ENCODE results near the gene GTF2F1.
A peak's percentile ranks its signal among the peaks of the same experiment; 100 is the strongest.
"Not testable (repeated sequence)": the region's sequence is repeated elsewhere in the genome, so short reads cannot be mapped to it uniquely, and the experiment has no call there.

GTF2F1 gene

DNA sequence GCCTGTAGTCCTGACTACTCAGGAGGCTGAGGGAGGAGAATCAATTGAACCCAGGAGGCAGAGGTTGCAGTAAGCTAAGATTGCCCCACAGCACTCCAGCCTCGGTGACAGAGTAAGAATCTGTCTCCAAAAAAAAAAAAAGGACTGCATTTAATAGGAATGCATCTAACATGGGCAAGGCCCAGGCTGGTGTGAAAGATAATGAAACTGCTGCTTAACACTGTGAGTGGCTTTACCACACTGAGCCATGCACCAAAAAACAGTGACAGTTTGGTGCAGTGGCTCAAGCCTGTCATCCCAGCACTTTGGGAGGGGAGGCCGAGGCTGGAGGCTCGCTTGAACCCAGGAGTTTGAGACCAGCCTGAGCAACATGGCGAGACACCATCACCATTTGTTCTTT, 8.6 kb downstream of the GTF2F1 start:
- DNase-seq (ENCODE audit: low spot score), result no peak

DNA sequence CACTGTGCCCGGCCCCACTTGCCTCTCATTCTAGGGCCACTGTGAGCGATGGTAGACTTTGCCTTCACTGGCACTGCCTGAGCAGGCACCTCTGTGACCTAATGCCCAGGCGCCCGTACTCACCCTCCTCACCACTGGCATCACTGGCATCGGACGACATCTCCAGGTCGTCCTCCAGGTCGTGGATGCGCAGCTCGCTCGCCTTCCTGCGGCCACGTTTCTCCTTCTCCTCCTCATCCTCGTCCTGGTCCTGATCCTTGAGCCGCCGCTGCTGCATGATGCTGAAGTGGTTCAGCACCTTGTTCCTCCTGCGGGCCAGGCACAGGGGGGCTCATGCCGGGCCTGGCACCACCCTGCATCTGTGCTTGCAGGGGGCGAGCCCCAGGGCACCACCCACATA, 9.8 kb downstream of the GTF2F1 start:
- DNase-seq (ENCODE audit: low spot score), result no peak

DNA sequence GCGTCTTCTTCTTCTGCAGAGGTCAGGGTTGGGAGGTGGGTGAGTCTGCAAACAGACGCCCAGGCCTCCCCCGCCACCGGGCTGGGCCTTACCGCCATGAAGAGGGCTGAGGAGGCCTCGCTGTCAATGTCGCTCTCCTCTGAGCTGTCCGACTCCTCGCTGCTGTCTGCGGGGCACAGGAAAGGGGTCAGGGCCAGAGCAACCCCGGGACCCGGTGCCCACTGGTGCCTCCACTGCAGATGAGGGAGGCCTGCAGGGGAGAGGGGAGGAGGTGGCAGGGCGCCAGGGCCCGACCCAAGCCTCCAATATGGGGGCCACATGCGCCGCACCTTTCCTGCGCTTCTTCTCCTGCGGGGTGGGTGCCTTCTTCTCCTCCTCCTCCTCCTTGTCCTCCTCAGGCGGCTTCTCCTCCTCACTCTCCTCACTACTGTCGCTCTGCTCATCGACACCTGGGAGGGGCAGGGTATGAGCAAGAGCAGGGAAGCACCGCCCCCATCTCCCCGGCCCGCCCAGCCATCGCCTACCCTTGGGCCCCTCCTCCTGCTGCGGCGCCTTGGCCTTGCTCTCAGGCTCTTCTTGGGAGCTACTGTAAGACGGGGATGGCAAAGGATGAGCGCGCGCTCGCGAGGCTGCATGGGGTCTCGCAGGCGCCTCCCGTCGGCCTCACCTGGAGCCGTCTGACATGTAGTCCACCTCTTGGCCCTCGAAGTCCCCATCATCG, 11.8 kb downstream of the GTF2F1 start:
- no peak for DNase-seq (ENCODE audit: low spot score)

DNA sequence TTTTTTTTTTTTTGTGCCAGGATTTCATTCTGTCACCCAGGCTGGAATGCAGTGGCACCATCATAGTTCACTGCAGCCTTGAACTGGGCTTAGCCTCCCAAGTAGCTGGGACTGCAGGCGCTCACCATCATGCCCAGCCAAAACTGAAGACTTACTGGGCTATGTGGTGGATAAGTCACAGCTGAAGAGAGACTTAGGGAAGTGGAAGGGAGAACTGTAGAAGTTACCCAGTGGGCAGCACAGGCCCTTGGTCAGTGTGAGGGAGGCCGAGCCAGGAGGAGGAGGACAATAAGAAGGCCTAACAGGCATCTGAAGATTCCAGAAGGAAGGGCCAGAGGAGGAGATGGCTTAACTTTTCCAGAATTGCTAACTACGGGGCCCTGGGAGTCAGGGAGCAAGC, 13.2 kb downstream of the GTF2F1 start:
- no peak for DNase-seq (ENCODE audit: low spot score)

DNA sequence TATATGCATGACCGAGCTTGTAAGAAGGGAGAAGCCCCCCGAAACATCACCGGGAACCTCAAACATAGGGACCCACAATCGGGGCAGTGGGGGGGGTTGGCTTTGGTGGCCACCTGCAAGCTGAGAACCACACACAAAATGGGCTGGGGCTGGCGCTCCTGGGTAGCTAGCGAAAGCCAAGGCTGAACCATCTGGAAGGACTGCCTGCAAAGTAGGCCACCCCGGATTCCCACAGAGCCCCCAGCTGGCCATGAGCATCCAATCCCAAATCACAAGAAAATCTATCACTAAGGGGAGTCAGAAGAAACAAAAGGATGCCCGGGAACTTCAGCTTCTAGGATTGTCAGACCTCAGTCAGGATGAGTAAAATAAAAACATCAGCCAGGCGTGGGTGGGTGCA, 14.5 kb downstream of the GTF2F1 start:
- no peak for DNase-seq (ENCODE audit: low spot score)

DNA sequence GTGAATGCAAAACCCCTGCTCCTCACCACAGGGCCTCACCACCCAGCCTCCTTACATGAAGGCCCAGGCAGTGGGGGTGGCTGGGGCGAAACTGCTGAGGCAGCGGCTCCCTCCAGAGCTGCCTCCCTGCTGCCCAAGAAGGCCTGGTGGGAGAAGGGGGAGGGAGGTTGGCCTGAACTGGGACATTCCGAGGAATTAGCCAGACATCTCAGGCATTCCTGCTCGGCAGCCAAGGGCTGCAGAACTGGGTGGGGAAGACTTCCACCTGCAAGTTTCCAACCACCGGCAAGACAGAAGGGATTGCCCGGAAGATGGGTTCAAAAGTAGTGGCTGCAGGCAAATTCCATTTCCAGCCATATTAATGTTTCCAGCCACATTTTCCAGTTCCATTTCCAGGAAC, 14.9 kb downstream of the GTF2F1 start:
- DNase-seq (ENCODE audit: low spot score), result no peak

DNA sequence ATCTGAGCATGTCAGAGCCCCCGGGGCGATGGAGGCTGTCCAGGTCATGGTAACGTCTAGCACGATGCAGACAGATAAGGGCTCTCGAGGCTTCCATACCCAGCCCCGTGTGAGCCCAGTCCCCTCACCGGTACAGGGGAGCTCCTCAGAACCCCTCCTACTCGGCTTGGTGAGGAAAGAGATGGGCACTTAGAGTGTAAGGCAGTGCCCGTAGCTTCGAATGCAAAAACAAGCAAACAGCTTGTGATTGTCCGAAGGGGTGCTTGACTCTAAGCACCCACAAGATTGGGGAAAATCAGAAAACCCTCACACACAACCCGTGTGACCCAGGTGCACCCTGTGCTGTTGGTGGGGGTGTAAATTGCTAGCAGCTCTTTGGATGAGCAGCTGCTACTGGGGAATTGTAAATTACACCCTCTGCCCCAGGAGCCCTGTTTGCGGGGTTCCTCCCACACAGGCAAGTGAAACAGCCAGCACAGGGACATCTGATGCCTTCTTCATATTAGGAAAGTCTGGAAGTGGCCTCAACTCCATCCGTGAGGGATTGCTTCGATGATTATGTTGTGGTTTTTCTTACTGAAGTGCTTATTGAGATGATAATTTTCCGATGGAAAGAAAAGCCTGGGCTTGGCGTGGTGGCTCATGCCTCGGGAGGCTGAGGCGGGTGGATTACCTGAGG, 16.3 kb downstream of the GTF2F1 start:
- DNase-seq (ENCODE audit: low spot score), result no peak

DNA sequence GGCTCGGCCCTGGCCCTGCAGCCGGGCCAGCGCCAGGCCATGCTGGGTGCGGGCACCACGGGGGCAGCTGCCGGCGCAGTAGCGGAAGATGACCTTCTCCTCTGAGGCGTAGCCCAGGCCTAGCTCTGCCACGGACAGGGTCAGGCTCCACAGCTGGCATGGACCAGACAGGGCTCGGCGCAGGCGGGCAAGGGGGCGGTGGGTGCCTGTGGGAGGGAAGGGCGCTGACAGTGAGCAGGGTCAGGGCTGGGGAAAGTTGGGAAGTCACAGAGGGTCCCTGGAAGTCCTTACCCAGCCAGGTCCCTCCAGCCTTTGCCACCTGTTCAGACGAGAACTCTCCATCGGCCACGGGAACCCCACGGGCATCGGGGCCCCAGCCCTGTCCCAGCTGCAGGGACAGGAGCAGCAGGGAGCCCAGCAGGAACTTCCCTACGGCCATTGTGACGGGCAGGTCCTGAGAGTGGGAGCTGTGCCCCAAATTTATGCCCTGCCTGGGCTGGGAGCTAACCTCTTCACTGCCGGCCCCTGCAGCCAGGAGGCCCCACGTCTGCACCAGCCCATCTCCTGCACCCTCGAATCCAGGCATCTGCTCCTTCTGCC, 17.5 kb downstream of the GTF2F1 start, which contains the start of gene PSPN:
PSPN (minus strand) TSS at position 523 of the 600 bp plus-strand sequence; CDS start at position 439, 84 bp downstream.
- DNase-seq (ENCODE audit: low spot score), result no peak

DNA sequence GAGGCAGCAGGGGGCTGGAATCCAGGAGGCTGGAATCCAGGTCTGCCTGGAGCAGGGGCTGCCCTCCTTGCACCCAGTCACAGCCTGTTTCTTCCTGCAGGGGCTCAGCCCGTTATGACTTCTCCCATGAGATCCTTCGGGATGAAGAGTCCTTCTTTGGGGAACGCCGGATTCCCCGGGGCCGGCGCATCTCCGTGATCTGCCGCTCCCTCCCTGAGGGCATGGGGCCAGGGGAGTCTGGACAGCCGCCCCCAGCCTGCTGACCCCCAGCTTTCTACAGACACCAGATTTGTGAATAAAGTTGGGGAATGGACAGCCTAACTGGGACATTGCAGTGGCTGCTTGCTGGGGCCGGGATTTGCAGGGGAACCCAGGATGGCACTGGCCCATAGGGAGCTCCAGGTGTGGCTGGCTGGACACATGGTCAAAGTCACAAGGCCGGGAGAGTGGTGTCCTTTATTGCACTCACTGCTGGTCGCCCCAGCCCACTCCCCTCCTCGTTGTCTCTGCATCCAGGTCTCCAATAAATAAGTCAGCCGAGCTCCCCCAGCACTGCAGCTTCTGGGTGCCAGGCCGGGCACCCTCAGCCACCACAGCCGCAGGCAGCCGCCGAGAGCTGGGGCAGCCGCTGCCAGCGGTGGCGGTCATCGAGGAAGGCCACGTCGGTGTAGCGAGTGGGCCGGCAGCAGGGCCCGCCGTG, 18.1 kb downstream of the GTF2F1 start:
- no peak for DNase-seq (ENCODE audit: low spot score)

DNA sequence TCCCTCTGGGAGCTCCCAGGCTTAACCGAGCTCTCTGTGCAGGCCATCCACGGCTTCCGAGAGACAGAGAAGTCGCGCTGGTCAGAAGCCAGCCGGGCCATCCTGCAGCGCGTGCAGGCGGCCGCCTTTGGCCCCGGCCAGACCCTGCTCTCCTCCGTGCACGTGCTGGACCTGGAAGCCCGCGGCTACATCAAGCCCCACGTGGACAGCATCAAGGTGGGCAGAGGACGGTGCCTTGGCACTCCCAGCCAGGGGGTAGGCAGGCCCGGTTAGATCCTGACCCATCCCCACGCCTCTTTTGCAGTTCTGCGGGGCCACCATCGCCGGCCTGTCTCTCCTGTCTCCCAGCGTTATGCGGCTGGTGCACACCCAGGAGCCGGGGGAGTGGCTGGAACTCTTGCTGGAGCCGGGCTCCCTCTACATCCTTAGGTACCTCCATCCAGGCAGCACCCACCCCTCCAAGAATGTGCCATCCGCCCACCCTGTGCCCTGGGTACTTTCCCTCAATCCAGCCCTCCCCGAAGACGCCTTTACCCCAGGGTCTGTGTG, 18.7 kb downstream of the GTF2F1 start:
- DNase-seq (ENCODE audit: low spot score), result no peak

DNA sequence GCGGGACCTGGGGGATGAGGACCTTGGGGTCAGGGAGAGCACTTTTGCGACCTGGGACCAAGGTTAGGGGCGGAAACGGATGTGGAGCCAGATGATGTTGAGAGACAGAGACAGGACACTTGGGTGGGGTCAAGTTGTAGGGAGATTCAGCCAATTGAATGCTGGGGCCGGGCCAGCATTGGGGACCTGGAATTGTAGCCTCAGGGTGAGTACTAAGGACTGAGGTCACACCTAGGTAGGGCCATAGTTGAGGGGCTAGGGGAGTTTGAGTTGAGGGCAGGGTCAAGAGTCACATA, 19.2 kb downstream of the GTF2F1 start:
- no peak for DNase-seq (ENCODE audit: low spot score)

DNA sequence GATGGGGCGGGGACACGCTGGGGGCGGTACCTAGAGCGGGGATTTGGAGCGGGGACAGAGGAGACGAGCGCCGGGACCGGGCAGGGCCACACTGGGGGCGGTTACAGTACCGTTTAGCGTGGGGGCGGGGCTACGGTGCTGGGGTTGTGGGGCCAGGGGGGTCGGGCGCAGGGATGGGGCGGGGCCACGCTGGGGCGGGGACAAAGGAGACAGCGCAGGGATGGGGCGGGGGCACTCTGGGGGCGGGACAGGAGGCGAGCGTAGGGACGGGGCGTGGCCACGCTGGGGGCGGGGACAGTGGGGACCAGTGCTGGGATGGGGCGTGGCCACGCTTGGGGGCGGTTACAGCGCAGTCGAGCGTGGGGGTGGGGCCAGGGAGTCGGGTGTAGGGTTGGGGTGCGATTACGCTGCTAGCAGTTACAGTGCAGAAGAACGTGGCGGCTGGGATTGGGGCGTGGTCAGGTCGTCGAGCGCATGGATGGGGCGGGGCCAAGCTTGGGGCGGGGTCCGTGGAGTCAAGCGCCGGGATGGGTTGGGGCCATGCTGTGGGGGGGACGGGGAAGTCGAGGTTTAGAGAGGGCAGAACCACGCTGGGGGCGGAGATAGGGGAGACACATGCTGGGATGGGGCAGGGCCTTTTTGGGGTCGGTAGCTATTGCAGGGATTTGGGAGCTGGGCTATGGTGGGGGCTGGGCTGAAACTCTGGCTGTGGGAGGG, 19.7 kb downstream of the GTF2F1 start:
- DNase-seq (ENCODE audit: low spot score), result peak; percentile 99

DNA sequence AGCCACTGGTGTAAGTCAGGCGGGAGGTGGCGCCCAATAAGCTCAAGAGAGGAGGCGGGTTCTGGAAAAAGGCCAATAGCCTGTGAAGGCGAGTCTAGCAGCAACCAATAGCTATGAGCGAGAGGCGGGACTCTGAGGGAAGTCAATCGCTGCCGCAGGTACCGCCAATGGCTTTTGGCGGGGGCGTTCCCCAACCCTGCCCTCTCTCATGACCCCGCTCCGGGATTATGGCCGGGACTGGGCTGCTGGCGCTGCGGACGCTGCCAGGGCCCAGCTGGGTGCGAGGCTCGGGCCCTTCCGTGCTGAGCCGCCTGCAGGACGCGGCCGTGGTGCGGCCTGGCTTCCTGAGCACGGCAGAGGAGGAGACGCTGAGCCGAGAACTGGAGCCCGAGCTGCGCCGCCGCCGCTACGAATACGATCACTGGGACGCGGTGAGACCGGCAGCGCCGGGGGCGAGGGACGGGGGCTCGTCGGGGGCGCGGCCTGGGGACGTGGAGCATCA, 20.3 kb downstream of the GTF2F1 start, which contains the start of gene ALKBH7:
ALKBH7 (plus strand) TSS at position 201 of the 502 bp plus-strand sequence; CDS start at position 228, 27 bp downstream.
- peak; percentile 97 for DNase-seq (ENCODE audit: low spot score)

DNA sequence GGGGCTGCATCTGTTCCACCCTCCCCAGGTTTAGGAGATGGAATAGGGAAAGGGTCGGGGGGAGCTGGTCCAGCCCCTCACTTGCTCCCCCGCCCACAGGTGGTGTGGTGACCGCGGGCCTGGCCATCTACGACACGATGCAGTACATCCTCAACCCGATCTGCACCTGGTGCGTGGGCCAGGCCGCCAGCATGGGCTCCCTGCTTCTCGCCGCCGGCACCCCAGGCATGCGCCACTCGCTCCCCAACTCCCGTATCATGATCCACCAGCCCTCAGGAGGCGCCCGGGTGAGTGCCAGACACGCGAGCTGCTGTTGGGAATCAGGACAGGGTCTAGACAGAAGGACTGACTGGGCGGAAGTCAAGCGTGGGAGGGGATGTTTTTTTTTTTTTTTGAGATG, 28.6 kb downstream of the GTF2F1 start:
- DNase-seq (ENCODE audit: low spot score), result no peak

DNA sequence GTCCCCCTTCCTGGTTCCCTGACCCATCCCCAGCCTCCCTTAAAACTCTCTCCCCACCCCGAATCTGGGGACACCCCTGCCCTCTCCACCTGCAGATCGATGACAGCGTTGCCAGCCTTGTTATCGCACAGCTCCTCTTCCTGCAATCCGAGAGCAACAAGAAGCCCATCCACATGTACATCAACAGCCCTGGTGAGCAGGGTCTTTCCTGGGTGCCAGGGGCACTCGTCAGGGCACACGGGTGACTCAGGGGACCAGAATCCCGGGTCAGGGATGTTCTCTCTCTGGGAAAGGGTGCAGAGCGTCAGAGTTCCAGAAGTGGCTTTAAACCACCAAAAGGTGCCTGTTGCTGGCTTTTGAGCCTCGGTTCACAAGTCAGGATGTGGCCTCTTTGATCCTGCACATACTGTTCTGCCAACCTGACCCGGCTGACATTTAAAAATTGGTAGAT, 30.6 kb downstream of the GTF2F1 start:
- no peak for DNase-seq (ENCODE audit: low spot score)

DNA sequence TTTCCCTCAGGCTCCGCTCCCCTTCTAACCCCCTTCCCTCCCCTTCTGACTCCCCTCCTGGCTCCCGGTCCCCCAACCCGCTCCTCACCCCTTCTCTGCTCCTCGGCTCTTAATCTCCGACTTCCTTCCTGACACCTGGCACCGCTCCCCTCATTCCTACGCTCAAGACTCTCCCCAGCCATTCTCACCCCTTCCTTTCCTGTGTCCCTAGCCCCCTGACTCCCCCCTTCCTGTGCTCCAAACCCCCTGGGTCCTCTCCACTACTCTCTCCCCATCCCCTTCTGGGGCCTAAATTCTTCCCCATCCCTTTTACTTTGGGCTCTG, 31.0 kb downstream of the GTF2F1 start:
- DNase-seq (ENCODE audit: low spot score), result no peak

DNA sequence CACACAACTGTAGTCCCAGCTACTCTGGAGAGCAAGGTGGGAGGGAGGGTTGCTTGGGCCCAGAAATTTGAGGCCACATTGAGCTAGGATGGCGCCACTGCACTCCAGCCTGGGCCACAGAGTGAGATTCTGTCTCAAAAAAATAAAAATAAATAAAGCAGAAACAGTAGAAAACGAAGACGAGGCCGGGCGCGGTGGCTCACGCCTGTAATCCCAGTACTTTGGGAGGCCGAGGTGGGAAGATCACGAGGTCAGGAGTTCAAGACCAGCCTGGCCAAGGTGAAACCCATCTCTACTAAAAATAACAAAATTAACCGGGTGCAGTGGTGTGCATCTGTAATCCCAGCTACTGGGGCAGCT, 32.1 kb downstream of the GTF2F1 start:
- DNase-seq (ENCODE audit: low spot score), result not testable (repeated sequence)

DNA sequence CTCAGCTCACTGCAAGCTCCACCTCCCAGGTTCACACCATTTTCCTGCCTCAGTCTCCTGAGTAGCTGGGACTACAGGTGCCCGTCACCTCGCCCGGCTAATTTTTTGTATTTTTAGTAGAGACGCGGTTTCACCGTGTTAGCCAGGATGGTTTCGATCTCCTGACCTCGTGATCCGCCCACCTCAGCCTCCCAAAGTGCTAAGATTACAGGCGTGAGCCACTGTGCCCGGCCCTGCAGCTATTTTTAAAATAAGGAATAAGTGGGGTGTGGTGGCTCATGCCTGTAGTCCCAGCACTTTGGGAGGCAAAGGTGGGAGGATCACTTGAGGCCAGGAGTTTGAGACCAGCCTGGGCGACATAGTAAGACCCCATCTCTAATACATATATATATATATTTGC, 32.5 kb downstream of the GTF2F1 start:
- DNase-seq (ENCODE audit: low spot score), result not testable (repeated sequence)

DNA sequence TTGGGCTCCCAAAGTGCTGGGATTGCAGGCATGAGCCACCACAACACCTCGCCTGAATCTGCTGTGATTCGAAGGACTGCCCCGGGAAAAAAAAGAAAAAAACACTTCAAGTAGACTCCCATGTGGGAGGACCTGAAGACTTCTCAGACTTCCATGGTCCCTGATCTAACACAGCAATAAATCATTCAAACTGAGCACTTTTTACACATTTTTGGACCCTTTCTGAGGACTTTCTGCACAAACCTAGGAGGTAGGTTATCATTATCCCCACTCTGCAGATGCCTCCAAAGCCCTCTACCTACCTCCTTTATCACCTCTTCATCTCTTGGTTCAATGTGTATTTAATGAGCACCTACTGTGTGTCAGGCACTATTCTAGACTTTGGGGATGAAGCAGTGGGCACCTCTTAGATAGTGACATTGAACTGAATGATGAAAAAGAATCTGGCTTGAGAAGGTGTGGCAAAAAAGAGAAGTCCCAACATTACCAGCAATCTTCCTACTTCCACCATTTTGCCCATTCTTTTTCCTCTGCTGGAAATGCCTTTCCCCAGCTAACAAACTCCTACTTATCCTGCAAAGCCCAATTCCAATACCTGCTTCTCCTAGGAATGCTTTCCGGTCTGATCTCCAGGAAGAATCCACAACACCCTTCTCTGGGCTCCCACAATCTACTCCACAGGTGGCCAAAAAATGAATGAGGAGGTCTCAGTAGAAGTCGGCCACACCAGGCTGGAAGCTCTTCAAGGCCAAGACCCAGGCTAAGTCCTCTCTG, 33.2 kb downstream of the GTF2F1 start:
- no peak for DNase-seq (ENCODE audit: low spot score)

DNA sequence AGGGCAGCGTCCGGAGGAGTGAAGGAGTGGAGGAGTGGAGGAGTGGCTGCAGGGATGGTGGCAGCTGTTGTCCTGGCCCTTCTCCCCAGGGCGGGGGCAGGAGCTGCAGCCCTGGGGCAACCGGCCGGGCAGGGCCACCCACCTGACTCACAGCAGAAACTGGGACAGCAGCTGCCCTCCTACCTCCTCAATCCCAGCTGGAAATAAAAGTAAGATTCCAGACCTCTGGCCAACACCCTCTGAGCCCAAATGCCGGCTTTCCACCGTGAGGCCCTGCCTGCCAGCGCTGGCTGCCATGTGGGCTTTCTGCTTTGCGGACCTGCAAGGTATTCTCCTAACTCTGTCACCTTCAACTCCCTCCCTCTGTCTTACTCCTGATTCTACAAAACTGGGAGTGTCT, 35.0 kb downstream of the GTF2F1 start:
- no peak for DNase-seq (ENCODE audit: low spot score)

DNA sequence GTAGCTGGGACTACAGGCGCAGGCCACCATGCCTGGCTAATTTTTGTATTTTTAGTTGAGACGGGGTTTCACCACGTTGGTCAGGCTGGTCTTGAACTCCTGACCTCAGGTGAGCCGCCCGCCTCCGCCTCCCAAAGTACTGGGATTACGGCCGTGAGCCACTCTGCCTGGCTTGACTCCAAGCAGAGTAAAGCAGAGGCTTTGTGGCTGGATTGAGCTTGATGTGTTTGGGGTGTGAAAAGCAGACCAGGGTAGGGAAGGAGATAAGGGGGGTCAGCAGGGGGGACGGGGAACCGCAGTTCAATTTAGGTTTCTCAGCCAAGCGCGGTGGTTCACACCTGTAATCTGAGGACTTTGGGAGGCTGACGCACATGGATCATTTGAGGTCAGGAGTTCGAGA, 35.8 kb downstream of the GTF2F1 start:
- no peak for DNase-seq (ENCODE audit: low spot score)

Data from ecto neural progenitor cell (in vitro differentiated cells).